Measurements from ENCODE around the gene HPD.

Gene HPD

DNA sequence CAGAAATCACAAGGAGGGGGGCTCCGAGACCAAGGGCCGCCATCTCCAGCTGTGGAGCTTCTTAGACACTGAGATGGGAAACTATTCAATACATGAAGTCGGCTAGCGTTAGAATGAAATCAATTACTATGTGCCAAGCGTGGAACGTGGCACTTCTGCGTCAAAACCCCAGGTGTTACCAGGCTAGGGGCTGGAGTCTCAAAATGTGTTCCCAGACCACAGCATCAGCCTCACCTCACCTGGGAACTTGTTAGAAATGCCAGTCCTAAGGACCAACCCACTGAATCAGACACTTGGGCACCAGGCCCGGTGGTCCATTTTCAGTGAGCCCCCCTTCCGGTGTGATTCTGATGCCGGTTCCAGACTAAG is 59.9 kb downstream of the HPD start:
- Histone ChIP-seq H3K36me3 (ENCODE audit: insufficient read depth, low read length) (peaks cover 3% of the 10 kb centered on the region; the same call in 1 of the 2 replicates), H3K9me3 (ENCODE audit: low read depth, low read length) (no peaks in the 10 kb centered on the region), H3K9ac (ENCODE audit: insufficient read length) (peak overlapping the region; percentile 32), H3K4me3 (peak overlapping the region; percentile 74), H3K27ac (peak overlapping the region; percentile 87)
- DNase-seq (ENCODE audit: low read depth, low spot score) = no peak
- no peak for TF ChIP-seq EZH2 (IDR thresholded peaks at IDR 0.05)
- TF ChIP-seq POLR2AphosphoS5 (IDR thresholded peaks at IDR 0.05; ENCODE audit: borderline replicate concordance, low read depth, low read length) = no peak
- no peak for TF ChIP-seq FOXP2 (optimal IDR thresholded peaks at IDR 0.05; ENCODE audit: control extremely low read depth, extremely low read length, insufficient read depth)

DNA sequence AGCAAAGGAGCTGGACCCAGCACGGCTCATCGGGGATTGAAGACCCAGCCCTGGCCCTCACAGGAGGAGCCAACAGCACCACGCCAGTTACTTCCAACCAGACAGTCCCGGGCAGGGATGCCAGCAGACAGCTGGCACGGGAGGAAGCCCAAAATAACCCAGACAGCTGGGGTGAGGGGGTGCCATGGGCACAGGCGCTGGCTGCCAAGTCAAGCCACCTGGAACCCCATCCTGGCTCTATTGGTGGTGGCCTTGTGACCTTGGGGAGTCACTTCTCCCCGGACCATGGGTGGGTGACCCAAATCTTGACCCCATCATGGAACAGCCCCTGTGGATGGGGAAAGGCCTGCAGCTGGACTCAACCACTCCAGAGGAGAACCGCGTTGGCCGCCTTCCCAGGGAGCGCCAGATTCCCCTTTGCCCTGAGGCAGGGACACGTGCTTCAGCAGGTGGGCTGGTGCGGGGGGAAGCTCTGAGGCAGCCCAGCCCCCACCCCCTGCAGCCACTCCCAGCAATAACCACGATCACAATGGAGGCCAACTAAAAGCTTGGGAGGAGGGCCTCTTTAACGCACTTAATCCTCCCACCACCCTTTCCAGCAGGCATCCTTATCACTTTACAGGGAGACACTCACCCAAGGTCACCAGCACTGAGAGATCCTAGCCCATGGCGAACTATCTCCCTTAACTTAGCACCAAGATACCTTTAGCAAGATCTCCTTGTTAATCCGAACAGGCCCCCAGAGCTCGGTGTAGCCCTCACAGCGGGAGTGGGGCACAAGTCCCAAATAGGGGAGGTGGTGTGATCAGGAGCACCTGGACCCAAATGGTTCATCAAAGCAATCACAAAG is 60.5 kb downstream of the HPD start:
- Histone ChIP-seq H3K27ac (peak overlapping the region; percentile 87), H3K9ac (ENCODE audit: insufficient read length) (peak overlapping the region; percentile 32), H3K4me3 (peak overlapping the region; percentile 74), H3K36me3 (ENCODE audit: insufficient read depth, low read length) (peaks cover 3% of the 10 kb centered on the region; the same call in 1 of the 2 replicates), H3K9me3 (ENCODE audit: low read depth, low read length) (no peaks in the 10 kb centered on the region)
- TF ChIP-seq POLR2AphosphoS5 (IDR thresholded peaks at IDR 0.05; ENCODE audit: borderline replicate concordance, low read depth, low read length) (0 out of 2 replicates have a peak, but pooled peaks have one; percentile 42), FOXP2 (optimal IDR thresholded peaks at IDR 0.05; ENCODE audit: control extremely low read depth, extremely low read length, insufficient read depth) (no peak)
- DNase-seq (ENCODE audit: low read depth, low spot score) = no peak

GRCh38 chr12:121796855-121797751 is 61.6 kb downstream of the HPD start:
- H3K36me3 ChIP-seq (ENCODE audit: insufficient read depth, low read length) = peaks cover 3% of the 10 kb centered on the region; the same call in 1 of the 2 replicates
- H3K9ac ChIP-seq (ENCODE audit: insufficient read length) = no peak overlapping the region
- no peaks in the 10 kb centered on the region for H3K9me3 ChIP-seq (ENCODE audit: low read depth, low read length)
- no peak overlapping the region for H3K4me3 ChIP-seq
- peak overlapping the region; percentile 87; the same call in 1 of the 2 replicates for H3K27ac ChIP-seq
- TF ChIP-seq FOXP2 (optimal IDR thresholded peaks at IDR 0.05; ENCODE audit: control extremely low read depth, extremely low read length, insufficient read depth) (no peak), EZH2 (IDR thresholded peaks at IDR 0.05) (no peak), POLR2AphosphoS5 (IDR thresholded peaks at IDR 0.05; ENCODE audit: borderline replicate concordance, low read depth, low read length) (no peak)
- DNase-seq (ENCODE audit: low read depth, low spot score) = no peak

DNA sequence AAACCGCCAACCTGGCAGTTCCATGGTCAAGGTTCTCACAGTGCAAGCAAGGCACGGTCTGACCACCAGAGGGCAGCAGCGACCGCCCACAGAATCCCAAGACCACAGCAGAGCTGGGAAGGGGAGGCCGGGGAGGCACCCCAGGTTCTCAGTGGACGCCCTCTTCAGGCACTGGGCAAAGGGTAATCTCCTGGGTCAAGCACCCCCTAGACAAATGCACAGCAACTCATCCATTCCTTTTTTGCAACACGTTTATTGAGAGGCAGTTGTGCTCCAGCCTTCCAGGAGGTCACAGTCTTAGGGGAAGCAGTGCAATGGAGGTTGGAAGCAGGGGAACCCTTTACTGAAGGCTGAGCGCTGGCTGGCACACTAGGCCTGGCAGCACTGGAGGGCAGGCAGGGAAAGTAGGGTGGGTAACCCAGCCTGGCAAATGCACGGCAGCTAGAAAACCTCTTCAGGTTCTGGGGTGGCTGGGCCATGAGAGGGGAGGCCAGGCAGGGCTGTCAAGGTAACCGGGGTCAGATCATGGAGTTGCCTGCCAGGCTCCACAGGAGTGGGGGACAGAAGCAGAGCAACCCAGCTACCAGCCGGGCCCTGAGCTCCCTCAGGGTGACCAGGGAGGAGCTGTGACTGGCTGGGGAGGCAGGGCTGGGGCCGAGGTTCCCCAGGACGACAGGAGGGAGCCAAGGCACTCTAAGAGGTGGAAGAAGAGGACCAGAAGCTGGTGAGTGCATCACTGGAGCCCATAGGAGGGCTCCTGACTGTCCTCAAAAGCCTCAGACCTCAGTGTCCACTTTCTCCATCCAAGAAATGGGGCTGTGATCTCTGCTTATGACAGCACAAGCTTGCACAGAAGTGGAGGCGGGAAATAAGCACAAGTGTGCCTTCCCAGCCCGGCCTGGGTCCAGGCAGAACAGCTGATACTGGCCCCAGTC is 63.4 kb downstream of the HPD start:
- TF ChIP-seq EZH2 (IDR thresholded peaks at IDR 0.05) = no peak
- DNase-seq (ENCODE audit: low read depth, low spot score) = no peak
- Histone ChIP-seq H3K36me3 (ENCODE audit: insufficient read depth, low read length) (peaks cover 3% of the 10 kb centered on the region; the same call in 1 of the 2 replicates), H3K9ac (ENCODE audit: insufficient read length) (no peak overlapping the region), H3K27ac (peak overlapping the region; percentile 67), H3K9me3 (ENCODE audit: low read depth, low read length) (no peaks in the 10 kb centered on the region), H3K4me3 (peak overlapping the region; percentile 94)

GRCh38 chr12:121794534-121795033 is 64.1 kb downstream of the HPD start:
- no peak for DNase-seq (ENCODE audit: low read depth, low spot score)
- no peak for TF ChIP-seq FOXP2 (optimal IDR thresholded peaks at IDR 0.05; ENCODE audit: control extremely low read depth, extremely low read length, insufficient read depth)
- TF ChIP-seq EZH2 (IDR thresholded peaks at IDR 0.05) = no peak
- TF ChIP-seq POLR2AphosphoS5 (IDR thresholded peaks at IDR 0.05; ENCODE audit: borderline replicate concordance, low read depth, low read length) = no peak
- H3K9me3 ChIP-seq (ENCODE audit: low read depth, low read length) = no peaks in the 10 kb centered on the region
- peak overlapping the region; percentile 94 for H3K4me3 ChIP-seq
- H3K27ac ChIP-seq = peak overlapping the region; percentile 53; the same call in 1 of the 2 replicates
- peak overlapping the region; percentile 52 for H3K9ac ChIP-seq (ENCODE audit: insufficient read length)
- H3K36me3 ChIP-seq (ENCODE audit: insufficient read depth, low read length) = peaks cover 3% of the 10 kb centered on the region; the same call in 1 of the 2 replicates

DNA sequence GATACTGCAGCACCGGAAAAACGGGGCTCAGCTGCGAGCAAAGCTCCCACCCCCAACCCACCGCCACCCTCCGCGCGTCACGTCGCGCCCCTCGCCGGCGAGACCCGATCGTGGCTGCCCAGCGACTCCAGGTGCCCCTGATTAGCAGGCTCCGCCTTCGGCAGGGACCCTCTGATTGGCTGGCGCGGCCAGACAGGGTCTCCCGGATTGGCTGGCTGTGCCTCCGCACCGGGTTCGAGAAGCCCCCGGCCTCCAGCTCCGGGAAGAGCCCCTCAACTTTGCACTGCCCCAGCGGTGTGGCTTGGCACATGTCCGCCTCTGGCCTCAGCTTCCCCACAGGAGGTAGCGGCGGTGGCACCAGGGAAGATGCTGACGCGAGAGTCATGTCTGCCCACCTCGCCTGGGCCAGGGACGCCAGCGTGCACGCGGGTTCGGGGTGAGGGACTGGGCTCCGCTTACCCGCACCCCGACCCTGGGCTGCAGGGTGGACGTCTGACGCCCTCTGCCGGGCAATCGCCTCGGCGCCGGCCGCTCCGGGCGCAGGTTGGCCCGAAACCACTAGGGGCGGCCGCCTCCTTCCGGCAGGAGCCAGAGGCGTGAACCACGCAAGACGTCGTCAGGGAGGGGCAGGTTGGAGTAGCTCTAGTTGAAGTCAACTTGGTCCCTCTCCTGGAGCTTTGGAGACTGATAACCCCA is 64.7 kb downstream of the HPD start:
- no peak for DNase-seq (ENCODE audit: low read depth, low spot score)
- Histone ChIP-seq H3K36me3 (ENCODE audit: insufficient read depth, low read length) (peaks cover 3% of the 10 kb centered on the region; the same call in 1 of the 2 replicates), H3K4me3 (peak overlapping the region; percentile 94), H3K9me3 (ENCODE audit: low read depth, low read length) (no peaks in the 10 kb centered on the region), H3K27ac (peak overlapping the region; percentile 53; the same call in 1 of the 2 replicates), H3K9ac (ENCODE audit: insufficient read length) (peak overlapping the region; percentile 69)
- TF ChIP-seq FOXP2 (optimal IDR thresholded peaks at IDR 0.05; ENCODE audit: control extremely low read depth, extremely low read length, insufficient read depth) (no peak), EZH2 (IDR thresholded peaks at IDR 0.05) (no peak), POLR2AphosphoS5 (IDR thresholded peaks at IDR 0.05; ENCODE audit: borderline replicate concordance, low read depth, low read length) (peak; percentile 47; the same call in 1 of the 2 replicates)

DNA sequence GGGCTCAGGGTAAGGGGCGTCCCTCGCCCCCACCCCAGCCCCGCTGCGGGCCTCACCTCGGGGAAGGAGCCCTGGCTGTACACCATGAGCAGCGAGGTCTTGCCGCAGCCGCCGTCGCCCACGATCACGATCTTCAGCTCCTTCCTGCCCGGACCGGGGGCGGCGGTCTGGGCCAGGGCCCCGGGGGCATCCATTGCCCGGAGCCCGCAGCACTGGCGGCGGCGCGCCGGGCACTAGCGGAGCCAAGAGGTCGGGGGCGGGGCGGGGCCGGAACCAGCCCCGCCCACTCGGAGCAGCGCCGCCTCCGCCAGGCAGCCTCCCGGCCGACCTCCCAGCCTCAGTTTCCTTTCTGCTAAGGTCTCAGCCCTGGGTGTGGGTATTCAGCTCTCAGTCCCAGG is 65.2 kb downstream of the HPD start, which contains the start of gene RHOF:
RHOF (minus strand) TSS at position 249 of the 398 bp plus-strand sequence; CDS start at position 194, 55 bp downstream.
- DNase-seq (ENCODE audit: low read depth, low spot score) = no peak

More for the DNA sequence above, 65.2 kb downstream of the HPD start, which contains the start of gene RHOF:
- H3K9ac ChIP-seq (ENCODE audit: insufficient read length) = peak within 1 kb of the TSS; percentile 69
- peak within 1 kb of the TSS; percentile 94 for H3K4me3 ChIP-seq
- peak within 1 kb of the TSS; percentile 53; the same call in 1 of the 2 replicates for H3K27ac ChIP-seq
- peaks cover under 1% of the 10 kb centered on the region; the same call in 1 of the 2 replicates for H3K36me3 ChIP-seq (ENCODE audit: insufficient read depth, low read length)
- no peak for TF ChIP-seq EZH2 (IDR thresholded peaks at IDR 0.05)
- TF ChIP-seq POLR2AphosphoS5 (IDR thresholded peaks at IDR 0.05; ENCODE audit: borderline replicate concordance, low read depth, low read length) = no peak
- TF ChIP-seq FOXP2 (optimal IDR thresholded peaks at IDR 0.05; ENCODE audit: control extremely low read depth, extremely low read length, insufficient read depth) = no peak
- H3K9me3 ChIP-seq (ENCODE audit: low read depth, low read length) = no peaks in the 10 kb centered on the region
